Measurements from ENCODE around the gene FAM200C. TPM values are rescaled to one million over a fixed set of nuclear protein-coding genes. Genes with fewer than 3 reads are reported as not detected.

Gene FAM200C
- total RNA-seq, 1 experiment from 2014 or later: 5.4 TPM

DNA sequence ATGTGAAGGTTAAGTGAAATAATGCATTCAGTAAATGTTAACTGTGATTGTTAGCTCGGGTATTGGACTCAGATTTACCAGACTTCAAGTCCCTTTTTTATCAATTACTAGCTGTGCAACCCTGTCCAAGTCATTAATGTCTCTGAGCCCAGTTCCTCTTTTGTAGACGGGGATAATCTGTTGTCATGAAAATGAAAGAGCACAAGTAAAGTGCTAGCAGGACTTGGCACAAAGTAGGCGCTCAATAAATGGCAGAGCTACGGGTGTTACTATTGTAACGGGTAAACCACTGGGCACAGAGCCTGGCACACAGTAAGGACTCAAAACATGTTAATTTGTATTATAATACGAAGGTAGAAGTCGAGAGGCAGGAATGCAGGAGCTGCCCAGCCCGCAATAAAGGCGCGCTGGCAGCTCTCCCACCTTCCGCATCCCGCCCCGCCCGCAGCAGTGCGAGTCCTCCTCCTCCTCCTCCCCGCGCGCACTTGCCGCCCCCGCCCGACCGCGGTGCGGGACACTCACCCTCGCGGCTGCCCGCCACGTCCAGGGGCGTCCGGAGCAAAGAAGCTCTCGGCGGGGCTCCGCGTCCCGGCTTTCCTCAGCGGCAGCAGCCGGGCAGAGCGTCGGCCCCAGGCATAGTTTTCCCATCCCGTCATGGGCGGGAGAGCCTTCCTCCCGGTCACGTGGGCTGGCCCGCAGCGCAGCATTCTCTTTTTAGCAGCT, 29.7 kb downstream of the FAM200C start, which contains the start of gene C1QTNF2 (continued):
- TF ChIP-seq ZNF317 (CRISPR knock-in tag; IDR thresholded peaks at IDR 0.05; ENCODE audit: borderline replicate concordance, low read depth) (no peak), ZNF532 (CRISPR knock-in tag; IDR thresholded peaks at IDR 0.05; ENCODE audit: borderline replicate concordance) (no peak), PRDM15 (CRISPR knock-in tag; IDR thresholded peaks at IDR 0.05) (no peak), NFE2L1 (CRISPR knock-in tag; IDR thresholded peaks at IDR 0.05) (no peak), ZBTB43 (CRISPR knock-in tag; IDR thresholded peaks at IDR 0.05) (no peak), SOX15 (CRISPR knock-in tag; IDR thresholded peaks at IDR 0.05) (no peak), TEAD4 (CRISPR knock-in tag; IDR thresholded peaks at IDR 0.05) (no peak), FOXK1 (CRISPR knock-in tag; IDR thresholded peaks at IDR 0.05) (no peak), ZSCAN18 (CRISPR knock-in tag; IDR thresholded peaks at IDR 0.05) (no peak), ZBTB21 (CRISPR knock-in tag; IDR thresholded peaks at IDR 0.05; ENCODE audit: borderline replicate concordance) (0 out of 2 replicates have a peak, but pooled peaks have one; percentile 50), FOXP4 (CRISPR knock-in tag; IDR thresholded peaks at IDR 0.05) (no peak), ZNF232 (CRISPR knock-in tag; IDR thresholded peaks at IDR 0.05) (no peak), OVOL2 (CRISPR knock-in tag; IDR thresholded peaks at IDR 0.05; ENCODE audit: borderline replicate concordance) (no peak), HMGA2 (CRISPR knock-in tag; IDR thresholded peaks at IDR 0.05) (no peak), TEAD1 (CRISPR knock-in tag; IDR thresholded peaks at IDR 0.05) (no peak), GRHL2 (CRISPR knock-in tag; IDR thresholded peaks at IDR 0.05; ENCODE audit: insufficient replicate concordance, severe bottlenecking) (no peak)
- TF ChIP-seq, protein P1, sequence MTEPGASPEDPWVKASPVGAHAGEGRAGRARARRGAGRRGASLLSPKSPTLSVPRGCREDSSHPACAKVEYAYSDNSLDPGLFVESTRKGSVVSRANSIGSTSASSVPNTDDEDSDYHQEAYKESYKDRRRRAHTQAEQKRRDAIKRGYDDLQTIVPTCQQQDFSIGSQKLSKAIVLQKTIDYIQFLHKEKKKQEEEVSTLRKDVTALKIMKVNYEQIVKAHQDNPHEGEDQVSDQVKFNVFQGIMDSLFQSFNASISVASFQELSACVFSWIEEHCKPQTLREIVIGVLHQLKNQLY (CRISPR knock-in tag; IDR thresholded peaks at IDR 0.05): no peak
- TF ChIP-seq, protein P2, sequence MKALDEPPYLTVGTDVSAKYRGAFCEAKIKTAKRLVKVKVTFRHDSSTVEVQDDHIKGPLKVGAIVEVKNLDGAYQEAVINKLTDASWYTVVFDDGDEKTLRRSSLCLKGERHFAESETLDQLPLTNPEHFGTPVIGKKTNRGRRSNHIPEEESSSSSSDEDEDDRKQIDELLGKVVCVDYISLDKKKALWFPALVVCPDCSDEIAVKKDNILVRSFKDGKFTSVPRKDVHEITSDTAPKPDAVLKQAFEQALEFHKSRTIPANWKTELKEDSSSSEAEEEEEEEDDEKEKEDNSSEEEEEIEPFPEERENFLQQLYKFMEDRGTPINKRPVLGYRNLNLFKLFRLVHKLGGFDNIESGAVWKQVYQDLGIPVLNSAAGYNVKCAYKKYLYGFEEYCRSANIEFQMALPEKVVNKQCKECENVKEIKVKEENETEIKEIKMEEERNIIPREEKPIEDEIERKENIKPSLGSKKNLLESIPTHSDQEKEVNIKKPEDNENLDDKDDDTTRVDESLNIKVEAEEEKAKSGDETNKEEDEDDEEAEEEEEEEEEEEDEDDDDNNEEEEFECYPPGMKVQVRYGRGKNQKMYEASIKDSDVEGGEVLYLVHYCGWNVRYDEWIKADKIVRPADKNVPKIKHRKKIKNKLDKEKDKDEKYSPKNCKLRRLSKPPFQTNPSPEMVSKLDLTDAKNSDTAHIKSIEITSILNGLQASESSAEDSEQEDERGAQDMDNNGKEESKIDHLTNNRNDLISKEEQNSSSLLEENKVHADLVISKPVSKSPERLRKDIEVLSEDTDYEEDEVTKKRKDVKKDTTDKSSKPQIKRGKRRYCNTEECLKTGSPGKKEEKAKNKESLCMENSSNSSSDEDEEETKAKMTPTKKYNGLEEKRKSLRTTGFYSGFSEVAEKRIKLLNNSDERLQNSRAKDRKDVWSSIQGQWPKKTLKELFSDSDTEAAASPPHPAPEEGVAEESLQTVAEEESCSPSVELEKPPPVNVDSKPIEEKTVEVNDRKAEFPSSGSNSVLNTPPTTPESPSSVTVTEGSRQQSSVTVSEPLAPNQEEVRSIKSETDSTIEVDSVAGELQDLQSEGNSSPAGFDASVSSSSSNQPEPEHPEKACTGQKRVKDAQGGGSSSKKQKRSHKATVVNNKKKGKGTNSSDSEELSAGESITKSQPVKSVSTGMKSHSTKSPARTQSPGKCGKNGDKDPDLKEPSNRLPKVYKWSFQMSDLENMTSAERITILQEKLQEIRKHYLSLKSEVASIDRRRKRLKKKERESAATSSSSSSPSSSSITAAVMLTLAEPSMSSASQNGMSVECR (CRISPR knock-in tag; IDR thresholded peaks at IDR 0.05; ENCODE audit: borderline replicate concordance): no peak
- TF ChIP-seq, protein P3, sequence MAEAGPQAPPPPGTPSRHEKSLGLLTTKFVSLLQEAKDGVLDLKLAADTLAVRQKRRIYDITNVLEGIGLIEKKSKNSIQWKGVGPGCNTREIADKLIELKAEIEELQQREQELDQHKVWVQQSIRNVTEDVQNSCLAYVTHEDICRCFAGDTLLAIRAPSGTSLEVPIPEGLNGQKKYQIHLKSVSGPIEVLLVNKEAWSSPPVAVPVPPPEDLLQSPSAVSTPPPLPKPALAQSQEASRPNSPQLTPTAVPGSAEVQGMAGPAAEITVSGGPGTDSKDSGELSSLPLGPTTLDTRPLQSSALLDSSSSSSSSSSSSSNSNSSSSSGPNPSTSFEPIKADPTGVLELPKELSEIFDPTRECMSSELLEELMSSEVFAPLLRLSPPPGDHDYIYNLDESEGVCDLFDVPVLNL (CRISPR knock-in tag; IDR thresholded peaks at IDR 0.05; ENCODE audit: borderline replicate concordance, low read depth): no peak
